Naive B cell (primary cell): Measurements from ENCODE around the gene SPATA20. TPM values are rescaled to one million over a fixed set of nuclear protein-coding genes. Genes with fewer than 3 reads are reported as not detected.

ENCODE experiments used
- ATAC-seq, 2 donors: fragments of 150-1000 bp; cut with Tn5 transposase; 2 replicates each; pipeline ENCODE4 v1.10.0; 2021; ENCODE audit warnings: low read depth in 2 of 2, mild to moderate bottlenecking in 2 of 2, moderate library complexity in 2 of 2
- DNase-seq: peaks from one replicate; pipeline ENCODE4 v3.0.0; 2022
- H3K27ac Mint-ChIP-seq, 6 donors: one replicate each; pipeline ENCODE4 v1.8.0; 2020 to 2022; ENCODE audit warnings: mild to moderate bottlenecking in 6 of 6, mixed read lengths in 6 of 6, moderate library complexity in 5 of 6, inconsistent platforms in 2 of 6
- H3K27me3 Mint-ChIP-seq, 3 donors: one replicate each; pipeline ENCODE4 v1.8.0; 2021 to 2022; ENCODE audit warnings: mixed read lengths in 3 of 3, mild to moderate bottlenecking in 1 of 3
- H3K36me3 Mint-ChIP-seq, 2 donors: one replicate each; pipeline ENCODE4 v1.8.0; 2020 to 2022; ENCODE audit warnings: mixed read lengths in 2 of 2, inconsistent platforms in 1 of 2, mild to moderate bottlenecking in 1 of 2
- H3K4me1 Mint-ChIP-seq, 3 donors: one replicate each; pipeline ENCODE4 v1.8.0; 2020 to 2022; ENCODE audit warnings: mixed read lengths in 3 of 3, inconsistent platforms in 1 of 3, mild to moderate bottlenecking in 1 of 3, moderate library complexity in 1 of 3
- H3K4me3 Mint-ChIP-seq, 8 donors: one replicate each; pipeline ENCODE4 v1.8.0; 2020 to 2022; ENCODE audit warnings: mild to moderate bottlenecking in 8 of 8, mixed read lengths in 8 of 8, moderate library complexity in 8 of 8, inconsistent platforms in 2 of 8
- H3K9me3 Mint-ChIP-seq, 7 donors: one replicate each; pipeline ENCODE4 v1.8.0; 2020 to 2022; ENCODE audit warnings: mixed read lengths in 7 of 7, mild to moderate bottlenecking in 5 of 7, inconsistent platforms in 2 of 7, moderate library complexity in 1 of 7
- polyA plus RNA-seq, 6 donors: library from polyadenylated mRNA; unstranded; fragments of 300-500 nt; fragmentation: Illumina TruSeq; gene quantifications; one replicate each; pipeline ENCODE4 v1.2.3, GENCODE V29; 2021; ENCODE audit warnings: low read depth in 6 of 6

Gene SPATA20
- polyA plus RNA-seq, 6 donors from 2014 or later = 8.2 to 17.0 (median 11.9) TPM

- no peak overlapping the region for H3K27ac Mint-ChIP-seq
- DNase-seq (no peak), ATAC-seq (no peak)
- H3K36me3 Mint-ChIP-seq = no peaks in the 10 kb centered on the region
- H3K4me1 Mint-ChIP-seq = no peaks in the 10 kb centered on the region
- peaks cover 6 to 55% (median 42%) of the 10 kb centered on the region in 3 donors for H3K27me3 Mint-ChIP-seq
- H3K4me3 Mint-ChIP-seq = no peak overlapping the region
- H3K9me3 Mint-ChIP-seq = no peaks in the 10 kb centered on the region
Observed at GRCh38 chr17:50585346-50585745, 38.4 kb downstream of the SPATA20 start.

DNA sequence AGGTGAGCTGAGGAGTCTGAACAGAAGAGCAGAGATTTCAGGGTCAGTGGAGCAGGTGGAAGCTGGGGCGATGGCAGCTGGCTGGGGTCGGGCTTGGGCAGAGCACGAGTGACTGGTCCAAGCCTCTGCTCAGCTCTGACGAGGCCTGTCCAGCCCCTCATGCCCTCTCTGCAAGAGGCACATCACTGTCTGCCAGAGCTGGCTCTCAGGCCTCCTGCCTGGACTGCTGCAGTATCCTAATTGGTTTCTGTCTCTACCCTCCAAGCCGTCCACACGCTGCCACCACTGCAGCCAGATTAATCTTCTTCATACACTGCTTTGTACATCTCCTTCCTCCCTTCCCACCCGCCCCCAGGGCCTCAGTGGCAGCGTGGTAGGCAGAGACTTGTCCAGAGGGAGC, 38.9 kb downstream of the SPATA20 start:
- H3K9me3 Mint-ChIP-seq = no peaks in the 10 kb centered on the region
- H3K27ac Mint-ChIP-seq = no peak overlapping the region
- peaks cover 6 to 55% (median 40%) of the 10 kb centered on the region in 3 donors for H3K27me3 Mint-ChIP-seq
- DNase-seq (no peak), ATAC-seq (no peak)
- no peaks in the 10 kb centered on the region for H3K4me1 Mint-ChIP-seq
- H3K4me3 Mint-ChIP-seq = no peak overlapping the region
- no peaks in the 10 kb centered on the region for H3K36me3 Mint-ChIP-seq

GRCh38 chr17:50586421-50587247, 39.7 kb downstream of the SPATA20 start:
- no peak for ATAC-seq
- Mint-ChIP-seq H3K27ac (peak overlapping the region in 1 of 6 donors; percentile 10), H3K4me1 (no peaks in the 10 kb centered on the region), H3K27me3 (peaks cover 4 to 51% (median 38%) of the 10 kb centered on the region in 3 donors), H3K4me3 (no peak overlapping the region), H3K9me3 (no peaks in the 10 kb centered on the region), H3K36me3 (no peaks in the 10 kb centered on the region)
- DNase-seq = no peak

DNA sequence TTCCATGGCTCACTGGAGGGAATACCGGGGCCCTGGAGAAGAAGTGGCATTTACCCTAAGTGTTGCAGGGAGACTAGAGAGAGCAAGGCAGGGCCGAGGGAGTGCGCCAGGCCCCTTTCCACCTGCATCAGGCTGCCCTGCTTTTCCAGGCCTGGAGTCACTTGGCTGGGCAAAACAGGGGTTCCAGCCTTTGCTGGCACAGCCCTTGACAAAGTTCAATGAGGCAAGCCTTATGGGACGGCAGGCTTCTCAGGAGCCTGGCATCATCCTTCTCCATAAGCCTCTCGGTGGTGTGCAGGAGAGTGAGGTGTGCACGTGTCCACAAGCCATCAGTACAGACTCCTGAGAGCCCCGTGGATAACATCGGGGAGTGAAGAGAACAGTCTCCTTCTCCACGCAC, 40.6 kb downstream of the SPATA20 start:
- H3K27ac Mint-ChIP-seq = no peak overlapping the region
- ATAC-seq = no peak
- no peak overlapping the region for H3K4me3 Mint-ChIP-seq
- no peaks in the 10 kb centered on the region for H3K9me3 Mint-ChIP-seq
- no peak for DNase-seq
- H3K36me3 Mint-ChIP-seq = no peaks in the 10 kb centered on the region
- no peaks in the 10 kb centered on the region for H3K4me1 Mint-ChIP-seq
- H3K27me3 Mint-ChIP-seq = peaks cover 0 to 50% (median 35%) of the 10 kb centered on the region in 3 donors

GRCh38 chr17:50588391-50589049, 41.5 kb downstream of the SPATA20 start:
- H3K36me3 Mint-ChIP-seq = no peaks in the 10 kb centered on the region
- H3K4me3 Mint-ChIP-seq = no peak overlapping the region
- H3K4me1 Mint-ChIP-seq = no peaks in the 10 kb centered on the region
- H3K27me3 Mint-ChIP-seq = peaks cover 0 to 47% (median 27%) of the 10 kb centered on the region in 3 donors
- no peaks in the 10 kb centered on the region for H3K9me3 Mint-ChIP-seq
- H3K27ac Mint-ChIP-seq = no peak overlapping the region
- ATAC-seq (no peak), DNase-seq (no peak)

- peaks cover 0 to 40% (median 22%) of the 10 kb centered on the region in 3 donors for H3K27me3 Mint-ChIP-seq
- H3K9me3 Mint-ChIP-seq = no peaks in the 10 kb centered on the region
- H3K4me3 Mint-ChIP-seq = no peak overlapping the region
- ATAC-seq = no peak
- peak overlapping the region in 1 of 6 donors; percentile 38 for H3K27ac Mint-ChIP-seq
- no peaks in the 10 kb centered on the region for H3K4me1 Mint-ChIP-seq
- no peaks in the 10 kb centered on the region for H3K36me3 Mint-ChIP-seq
- no peak for DNase-seq
Observed at GRCh38 chr17:50589095-50589705, 42.2 kb downstream of the SPATA20 start.

- H3K27me3 Mint-ChIP-seq = peaks cover 0 to 33% (median 23%) of the 10 kb centered on the region in 3 donors
- DNase-seq (no peak), ATAC-seq (no peak)
- no peaks in the 10 kb centered on the region for H3K36me3 Mint-ChIP-seq
- no peaks in the 10 kb centered on the region for H3K4me1 Mint-ChIP-seq
- H3K27ac Mint-ChIP-seq = no peak overlapping the region
- no peak overlapping the region for H3K4me3 Mint-ChIP-seq
- H3K9me3 Mint-ChIP-seq = no peaks in the 10 kb centered on the region
Observed at GRCh38 chr17:50590946-50591737, 44.2 kb downstream of the SPATA20 start.

DNA sequence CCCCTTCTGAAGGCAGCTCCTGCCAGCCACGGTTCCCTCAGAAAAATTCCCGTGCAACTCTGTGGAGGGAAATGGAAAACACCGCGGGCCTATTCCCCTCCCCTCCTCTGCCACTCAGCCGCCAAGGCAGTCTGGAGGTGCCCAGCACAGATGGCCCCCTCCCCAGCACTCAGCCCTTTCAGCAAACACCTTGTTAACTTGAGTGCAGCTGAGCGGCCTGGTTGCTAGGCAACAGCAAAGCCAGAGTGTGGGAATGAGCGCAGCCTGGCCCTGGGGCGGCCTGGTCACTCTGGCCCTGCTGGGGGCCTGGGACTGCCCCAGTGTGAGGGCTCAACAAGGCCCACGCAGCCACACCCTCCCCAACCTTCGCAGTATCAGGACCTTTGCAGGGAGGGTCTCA, 46.3 kb downstream of the SPATA20 start:
- Mint-ChIP-seq H3K27ac (no peak overlapping the region), H3K9me3 (no peaks in the 10 kb centered on the region), H3K27me3 (peaks cover 4 to 24% (median 23%) of the 10 kb centered on the region in 3 donors), H3K4me3 (no peak overlapping the region), H3K36me3 (no peaks in the 10 kb centered on the region), H3K4me1 (no peaks in the 10 kb centered on the region)
- ATAC-seq (no peak), DNase-seq (no peak)

DNA sequence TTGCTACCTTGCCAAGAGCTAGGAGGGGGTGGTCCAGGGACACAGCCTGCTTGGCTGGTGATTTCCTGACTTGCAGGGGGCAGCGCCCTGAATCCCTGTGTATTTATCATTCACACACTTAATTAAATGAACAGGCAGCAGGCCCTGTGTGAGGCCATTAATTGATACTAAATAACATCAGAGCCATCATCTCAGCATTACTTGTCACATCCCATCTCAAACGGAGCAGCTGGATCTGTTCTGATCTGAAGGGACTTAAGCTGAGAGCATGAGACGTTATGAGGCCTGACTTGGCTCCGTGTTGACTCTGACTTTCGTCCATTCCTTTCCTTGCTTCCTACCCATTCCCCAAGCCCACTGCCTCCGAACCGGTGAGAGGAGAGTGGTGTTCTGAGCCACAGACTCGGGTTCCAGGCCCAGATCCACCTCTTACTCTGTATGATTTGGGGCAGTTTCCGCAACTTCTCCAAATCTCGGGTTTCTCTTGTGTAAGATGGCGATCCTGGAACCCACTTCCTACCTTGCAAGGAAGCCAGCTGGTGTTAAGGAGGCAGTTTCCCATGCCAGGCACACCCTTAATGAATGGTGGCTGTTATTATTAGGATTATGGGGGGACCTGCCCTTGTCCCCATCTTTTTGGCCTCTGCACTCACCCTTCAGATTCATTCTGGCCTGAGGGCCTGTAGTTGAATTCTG, 47.3 kb downstream of the SPATA20 start:
- Mint-ChIP-seq H3K9me3 (no peaks in the 10 kb centered on the region), H3K4me1 (peaks cover 0 to 5% (median 0%) of the 10 kb centered on the region in 3 donors), H3K27me3 (peaks cover 4 to 24% (median 23%) of the 10 kb centered on the region in 3 donors), H3K27ac (peak overlapping the region in 1 of 6 donors; percentile 91), H3K4me3 (no peak overlapping the region), H3K36me3 (no peaks in the 10 kb centered on the region)
- no peak for DNase-seq
- no peak for ATAC-seq

DNA sequence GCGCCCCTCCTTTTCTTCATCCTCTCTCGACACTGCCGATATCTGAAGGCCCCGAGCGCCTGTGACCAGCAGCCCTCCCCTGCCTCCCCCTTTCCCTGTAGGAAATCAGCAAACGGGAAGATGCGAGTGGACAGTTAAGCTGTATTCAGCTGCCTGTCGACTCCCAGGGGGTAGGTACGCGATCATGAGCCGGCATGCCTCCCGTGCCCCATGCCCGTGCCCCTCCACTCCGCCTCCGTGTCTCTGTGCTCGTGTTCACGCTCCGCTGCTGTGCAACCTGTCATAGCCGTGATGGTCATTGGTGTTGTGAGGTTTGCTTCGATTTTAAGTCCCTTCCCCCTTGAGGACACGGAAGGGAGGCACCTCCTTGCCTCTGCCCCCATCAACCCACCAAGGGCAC, 47.9 kb downstream of the SPATA20 start:
- DNase-seq (no peak), ATAC-seq (no peak)
- peaks cover 4 to 25% (median 24%) of the 10 kb centered on the region in 3 donors for H3K27me3 Mint-ChIP-seq
- no peaks in the 10 kb centered on the region for H3K36me3 Mint-ChIP-seq
- no peak overlapping the region for H3K4me3 Mint-ChIP-seq
- H3K4me1 Mint-ChIP-seq = peaks cover 0 to 5% (median 0%) of the 10 kb centered on the region in 3 donors
- no peaks in the 10 kb centered on the region for H3K9me3 Mint-ChIP-seq
- no peak overlapping the region for H3K27ac Mint-ChIP-seq

DNA sequence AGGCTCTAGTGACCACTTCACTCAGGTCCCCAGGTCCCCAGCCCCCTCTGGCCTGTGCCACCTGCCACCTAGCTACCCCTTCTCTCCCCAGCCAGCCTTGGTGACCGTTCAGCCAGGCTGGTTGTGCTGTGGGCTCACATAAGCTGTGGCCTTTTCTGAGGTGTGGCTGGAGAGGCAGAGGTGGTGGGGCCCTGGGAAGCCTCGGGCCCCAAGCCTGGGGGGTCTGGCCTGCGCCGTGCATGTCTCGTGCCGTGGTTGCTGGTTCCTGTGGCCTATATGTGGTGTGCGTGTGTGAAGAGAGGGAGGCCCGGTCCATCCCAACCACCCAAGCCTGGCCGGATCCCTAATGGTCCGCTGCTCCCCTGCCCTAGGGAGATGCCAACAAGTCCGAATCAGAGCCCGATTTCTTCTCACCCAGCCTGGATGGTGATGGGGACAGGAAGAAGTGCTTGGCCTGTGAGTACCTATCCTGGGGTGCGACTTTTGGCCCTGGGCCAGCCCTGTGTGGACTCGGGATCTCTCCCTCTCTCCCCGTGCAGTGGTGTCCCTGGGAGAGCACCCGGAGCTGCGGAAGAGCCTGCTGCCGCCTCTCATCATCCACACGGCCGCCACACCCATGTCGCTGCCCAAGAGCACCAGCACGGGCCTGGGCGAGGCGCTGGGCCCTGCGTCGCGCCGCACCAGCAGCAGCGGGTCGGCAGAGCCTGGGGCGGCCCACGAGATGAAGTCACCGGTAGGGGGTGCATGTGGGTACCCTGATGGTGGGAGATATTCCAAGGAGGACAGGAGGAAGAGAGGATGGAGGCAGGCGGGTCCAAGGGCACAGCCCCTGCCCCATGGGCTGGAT, 49.4 kb downstream of the SPATA20 start:
- DNase-seq = no peak
- no peak overlapping the region for H3K27ac Mint-ChIP-seq
- peaks cover 4 to 33% (median 22%) of the 10 kb centered on the region in 3 donors for H3K27me3 Mint-ChIP-seq
- ATAC-seq = no peak
- no peaks in the 10 kb centered on the region for H3K9me3 Mint-ChIP-seq
- H3K36me3 Mint-ChIP-seq = no peaks in the 10 kb centered on the region
- H3K4me1 Mint-ChIP-seq = peaks cover 0 to 5% (median 0%) of the 10 kb centered on the region in 3 donors
- no peak overlapping the region for H3K4me3 Mint-ChIP-seq

DNA sequence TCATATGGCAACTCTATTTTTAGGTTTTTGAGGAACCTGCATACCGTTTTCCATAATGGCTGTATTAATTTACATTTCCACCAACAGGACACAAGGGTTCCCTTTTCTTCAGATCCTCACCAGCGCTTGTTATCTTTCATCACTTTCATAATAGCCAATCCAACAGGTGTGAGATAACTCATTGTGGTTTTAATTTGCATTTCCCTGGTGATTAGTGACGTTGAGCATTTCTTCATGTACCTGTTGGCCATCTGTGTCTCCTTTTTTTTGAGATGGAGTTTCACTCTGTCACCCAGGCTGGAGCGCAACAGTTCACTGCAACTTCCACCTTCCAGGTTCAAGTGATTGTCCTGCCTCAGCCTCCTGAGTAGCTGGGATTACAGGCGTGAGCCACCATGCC, 51.5 kb downstream of the SPATA20 start:
- peaks cover 0 to 5% (median 0%) of the 10 kb centered on the region in 3 donors for H3K4me1 Mint-ChIP-seq
- H3K36me3 Mint-ChIP-seq = no peaks in the 10 kb centered on the region
- DNase-seq (no peak), ATAC-seq (peak in 1 of 2 donors; percentile 48)
- H3K27ac Mint-ChIP-seq = no peak overlapping the region
- H3K4me3 Mint-ChIP-seq = no peak overlapping the region
- no peaks in the 10 kb centered on the region for H3K9me3 Mint-ChIP-seq
- peaks cover 4 to 46% (median 28%) of the 10 kb centered on the region in 3 donors for H3K27me3 Mint-ChIP-seq
